ENCODE results near the gene AKAP4. TPM values are rescaled to one million over a fixed set of nuclear protein-coding genes. Genes with fewer than 3 reads are reported as not detected.
A peak's percentile ranks its signal among the peaks of the same experiment; 100 is the strongest.

AKAP4 gene
- total and polyA plus RNA-seq, 4 donors: not detected

DNA sequence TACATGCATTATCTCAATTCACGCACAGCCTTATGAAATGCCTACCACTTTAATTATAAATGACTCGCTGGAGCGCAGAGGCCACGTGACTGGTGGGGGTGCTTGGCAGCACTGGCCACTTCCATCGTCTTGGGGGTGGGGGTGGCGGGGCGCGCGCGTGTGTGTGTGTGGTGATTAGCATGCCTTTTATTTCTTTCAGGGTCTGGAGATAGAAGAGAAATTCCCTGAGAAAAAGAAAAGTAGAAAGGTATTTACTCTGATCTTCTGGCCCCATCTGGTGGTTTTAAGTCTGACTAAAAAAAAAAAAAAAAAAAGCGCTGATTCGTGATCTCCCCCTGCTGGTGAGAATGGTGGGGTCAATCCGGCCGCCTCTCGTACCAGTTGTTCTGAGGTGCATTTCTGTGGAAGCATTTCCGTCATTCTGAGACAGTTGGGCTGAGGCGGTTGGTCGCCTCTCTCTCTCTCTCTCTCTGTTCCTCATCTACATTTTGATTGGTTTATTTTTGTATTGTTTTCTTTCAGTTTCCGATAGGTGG is 3.6 kb upstream of the AKAP4 start, which contains the start of gene CCNB3:
Gene CCNB3, plus strand, starts transcription at position 402 of the 536 bp plus-strand sequence. CDS start 80,399 bp downstream, outside the sequence.
- TF ChIP-seq GABPA (IDR thresholded peaks at IDR 0.05 in 1 of 2, conservative IDR thresholded peaks at IDR 0.05 in 1 of 2) (no peak), FOXA1 (IDR thresholded peaks at IDR 0.05) (no peak), HNF4G (IDR thresholded peaks at IDR 0.05) (no peak), FOXA2 (IDR thresholded peaks at IDR 0.05) (no peak), NR2F2 (IDR thresholded peaks at IDR 0.05) (no peak), YY1 (IDR thresholded peaks at IDR 0.05) (peak; percentile 39), TAF1 (conservative IDR thresholded peaks at IDR 0.05) (peak; percentile 74), HNF4A (conservative IDR thresholded peaks at IDR 0.05) (no peak), RXRA (IDR thresholded peaks at IDR 0.05) (peak in 1 of 2 donors; percentile 8), SP1 (IDR thresholded peaks at IDR 0.05) (no peak), EGR1 (IDR thresholded peaks at IDR 0.05; ENCODE audit: low read depth in 2 of 2) (no peak), RAD21 (IDR thresholded peaks at IDR 0.05) (peak; percentile 76 to 80), JUND (IDR thresholded peaks at IDR 0.05) (peak in 1 of 2 donors; percentile 33)
- TF ChIP-seq, protein P1, sequence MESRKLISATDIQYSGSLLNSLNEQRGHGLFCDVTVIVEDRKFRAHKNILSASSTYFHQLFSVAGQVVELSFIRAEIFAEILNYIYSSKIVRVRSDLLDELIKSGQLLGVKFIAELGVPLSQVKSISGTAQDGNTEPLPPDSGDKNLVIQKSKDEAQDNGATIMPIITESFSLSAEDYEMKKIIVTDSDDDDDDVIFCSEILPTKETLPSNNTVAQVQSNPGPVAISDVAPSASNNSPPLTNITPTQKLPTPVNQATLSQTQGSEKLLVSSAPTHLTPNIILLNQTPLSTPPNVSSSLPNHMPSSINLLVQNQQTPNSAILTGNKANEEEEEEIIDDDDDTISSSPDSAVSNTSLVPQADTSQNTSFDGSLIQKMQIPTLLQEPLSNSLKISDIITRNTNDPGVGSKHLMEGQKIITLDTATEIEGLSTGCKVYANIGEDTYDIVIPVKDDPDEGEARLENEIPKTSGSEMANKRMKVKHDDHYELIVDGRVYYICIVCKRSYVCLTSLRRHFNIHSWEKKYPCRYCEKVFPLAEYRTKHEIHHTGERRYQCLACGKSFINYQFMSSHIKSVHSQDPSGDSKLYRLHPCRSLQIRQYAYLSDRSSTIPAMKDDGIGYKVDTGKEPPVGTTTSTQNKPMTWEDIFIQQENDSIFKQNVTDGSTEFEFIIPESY (IDR thresholded peaks at IDR 0.05): no peak
- TF ChIP-seq, protein P2, sequence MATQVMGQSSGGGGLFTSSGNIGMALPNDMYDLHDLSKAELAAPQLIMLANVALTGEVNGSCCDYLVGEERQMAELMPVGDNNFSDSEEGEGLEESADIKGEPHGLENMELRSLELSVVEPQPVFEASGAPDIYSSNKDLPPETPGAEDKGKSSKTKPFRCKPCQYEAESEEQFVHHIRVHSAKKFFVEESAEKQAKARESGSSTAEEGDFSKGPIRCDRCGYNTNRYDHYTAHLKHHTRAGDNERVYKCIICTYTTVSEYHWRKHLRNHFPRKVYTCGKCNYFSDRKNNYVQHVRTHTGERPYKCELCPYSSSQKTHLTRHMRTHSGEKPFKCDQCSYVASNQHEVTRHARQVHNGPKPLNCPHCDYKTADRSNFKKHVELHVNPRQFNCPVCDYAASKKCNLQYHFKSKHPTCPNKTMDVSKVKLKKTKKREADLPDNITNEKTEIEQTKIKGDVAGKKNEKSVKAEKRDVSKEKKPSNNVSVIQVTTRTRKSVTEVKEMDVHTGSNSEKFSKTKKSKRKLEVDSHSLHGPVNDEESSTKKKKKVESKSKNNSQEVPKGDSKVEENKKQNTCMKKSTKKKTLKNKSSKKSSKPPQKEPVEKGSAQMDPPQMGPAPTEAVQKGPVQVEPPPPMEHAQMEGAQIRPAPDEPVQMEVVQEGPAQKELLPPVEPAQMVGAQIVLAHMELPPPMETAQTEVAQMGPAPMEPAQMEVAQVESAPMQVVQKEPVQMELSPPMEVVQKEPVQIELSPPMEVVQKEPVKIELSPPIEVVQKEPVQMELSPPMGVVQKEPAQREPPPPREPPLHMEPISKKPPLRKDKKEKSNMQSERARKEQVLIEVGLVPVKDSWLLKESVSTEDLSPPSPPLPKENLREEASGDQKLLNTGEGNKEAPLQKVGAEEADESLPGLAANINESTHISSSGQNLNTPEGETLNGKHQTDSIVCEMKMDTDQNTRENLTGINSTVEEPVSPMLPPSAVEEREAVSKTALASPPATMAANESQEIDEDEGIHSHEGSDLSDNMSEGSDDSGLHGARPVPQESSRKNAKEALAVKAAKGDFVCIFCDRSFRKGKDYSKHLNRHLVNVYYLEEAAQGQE (IDR thresholded peaks at IDR 0.05): no peak
- TF ChIP-seq, protein P3, sequence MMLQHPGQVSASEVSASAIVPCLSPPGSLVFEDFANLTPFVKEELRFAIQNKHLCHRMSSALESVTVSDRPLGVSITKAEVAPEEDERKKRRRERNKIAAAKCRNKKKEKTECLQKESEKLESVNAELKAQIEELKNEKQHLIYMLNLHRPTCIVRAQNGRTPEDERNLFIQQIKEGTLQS (IDR thresholded peaks at IDR 0.05): no peak
- TF ChIP-seq, protein P4, sequence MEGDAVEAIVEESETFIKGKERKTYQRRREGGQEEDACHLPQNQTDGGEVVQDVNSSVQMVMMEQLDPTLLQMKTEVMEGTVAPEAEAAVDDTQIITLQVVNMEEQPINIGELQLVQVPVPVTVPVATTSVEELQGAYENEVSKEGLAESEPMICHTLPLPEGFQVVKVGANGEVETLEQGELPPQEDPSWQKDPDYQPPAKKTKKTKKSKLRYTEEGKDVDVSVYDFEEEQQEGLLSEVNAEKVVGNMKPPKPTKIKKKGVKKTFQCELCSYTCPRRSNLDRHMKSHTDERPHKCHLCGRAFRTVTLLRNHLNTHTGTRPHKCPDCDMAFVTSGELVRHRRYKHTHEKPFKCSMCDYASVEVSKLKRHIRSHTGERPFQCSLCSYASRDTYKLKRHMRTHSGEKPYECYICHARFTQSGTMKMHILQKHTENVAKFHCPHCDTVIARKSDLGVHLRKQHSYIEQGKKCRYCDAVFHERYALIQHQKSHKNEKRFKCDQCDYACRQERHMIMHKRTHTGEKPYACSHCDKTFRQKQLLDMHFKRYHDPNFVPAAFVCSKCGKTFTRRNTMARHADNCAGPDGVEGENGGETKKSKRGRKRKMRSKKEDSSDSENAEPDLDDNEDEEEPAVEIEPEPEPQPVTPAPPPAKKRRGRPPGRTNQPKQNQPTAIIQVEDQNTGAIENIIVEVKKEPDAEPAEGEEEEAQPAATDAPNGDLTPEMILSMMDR (IDR thresholded peaks at IDR 0.05; ENCODE audit: low read depth, low read length, missing input control): peak; percentile 71
- TF ChIP-seq, protein P5, sequence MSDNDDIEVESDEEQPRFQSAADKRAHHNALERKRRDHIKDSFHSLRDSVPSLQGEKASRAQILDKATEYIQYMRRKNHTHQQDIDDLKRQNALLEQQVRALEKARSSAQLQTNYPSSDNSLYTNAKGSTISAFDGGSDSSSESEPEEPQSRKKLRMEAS (IDR thresholded peaks at IDR 0.05): peak; percentile 55
- DNase-seq (ENCODE audit: low spot score): peak; percentile 56
- Histone ChIP-seq H3K27ac (ENCODE audit: low read depth in 1 of 2, low read length in 2 of 2) (peak within 1 kb of the TSS; percentile 42 to 56), H3K4me3 (ENCODE audit: low read depth in 1 of 3, low read length in 3 of 3) (peak within 1 kb of the TSS in 2 of 3 donors; percentile 31 to 36), H3K27me3 (ENCODE audit: control insufficient read depth in 4 of 4, insufficient read depth in 4 of 4, low read length in 3 of 4) (peaks cover 0 to 4% (median 0%) of the 10 kb centered on the region in 4 donors), H3K9me3 (ENCODE audit: control insufficient read depth in 4 of 4, low read length in 3 of 4) (no peaks in the 10 kb centered on the region), H3K36me3 (ENCODE audit: control insufficient read depth in 4 of 4, insufficient read depth in 3 of 4, low read depth in 1 of 4, low read length in 3 of 4) (no peaks in the 10 kb centered on the region), H3K9ac (ENCODE audit: low read depth in 1 of 2, low read length in 2 of 2) (peak within 1 kb of the TSS in 1 of 2 donors; percentile 36), H3K4me1 (ENCODE audit: control insufficient read depth in 4 of 4, insufficient read depth in 4 of 4, low read length in 3 of 4) (peaks cover 0 to 6% (median 1%) of the 10 kb centered on the region in 4 donors)
- under 1% methylated on average over 19 of the region's 19 CpGs for WGBS

Measured in liver (tissue), 9 donors.